A673 (cell line): ENCODE results near the gene SPON1.

ENCODE experiments used
- EZH2 ChIP-seq: fragments of 200-600 bp; sonication (generic); IDR thresholded peaks from 2 replicates; pipeline ENCODE4 v1.6.1; 2017; ENCODE audit warnings: borderline replicate concordance, low read depth, mild to moderate bottlenecking, mixed read lengths, antibody characterized with exemption, low read length; ENCODE audit not compliant: poor library complexity, severe bottlenecking
- TF ChIP-seq, protein P1 (sequence below): fragments of 300-800, 200-600 bp; sonication (generic); conservative IDR thresholded peaks from 2 replicates; pipeline ENCODE4 v1.5.1; 2017; ENCODE audit warnings: low read depth, mild to moderate bottlenecking, antibody characterized with exemption, low read length, moderate library complexity, mixed read lengths

DNA sequence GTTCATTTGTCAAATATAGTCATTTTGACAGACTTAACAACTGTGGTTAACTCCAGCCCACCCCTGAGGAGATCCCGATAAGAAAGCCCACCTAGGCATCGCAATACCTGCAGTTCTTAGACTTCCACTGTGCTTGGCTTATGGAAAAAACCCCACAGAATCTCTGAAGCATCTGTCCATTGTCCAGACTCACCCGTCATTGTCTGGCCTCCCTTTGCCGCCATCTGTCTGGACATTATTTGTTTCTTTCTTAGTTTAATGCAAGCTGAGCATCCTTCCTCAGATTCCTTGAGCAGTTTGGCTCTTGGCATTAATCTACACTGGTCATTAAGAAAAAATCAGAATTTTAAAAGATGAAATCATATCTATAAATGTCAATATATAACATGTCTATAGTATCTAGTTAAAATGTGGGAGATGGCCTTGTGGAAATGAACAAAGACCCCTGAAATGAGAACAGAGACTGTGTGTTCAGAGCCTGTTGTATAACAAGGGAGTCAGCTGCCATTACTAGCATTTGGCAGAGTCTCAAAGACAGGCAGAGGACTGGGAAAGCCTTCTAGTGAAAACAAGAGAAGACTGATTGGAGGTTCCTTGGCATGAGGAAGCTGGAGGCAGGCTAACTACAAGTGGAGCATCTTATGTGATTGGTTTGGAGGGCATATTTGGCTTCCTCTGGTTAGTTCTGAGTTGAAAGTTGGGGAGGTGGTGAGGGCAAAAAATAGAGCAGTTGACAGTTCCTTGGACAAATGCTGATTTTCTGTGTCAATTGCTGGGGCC is 80.4 kb downstream of the SPON1 start:
- TF ChIP-seq, protein P1, sequence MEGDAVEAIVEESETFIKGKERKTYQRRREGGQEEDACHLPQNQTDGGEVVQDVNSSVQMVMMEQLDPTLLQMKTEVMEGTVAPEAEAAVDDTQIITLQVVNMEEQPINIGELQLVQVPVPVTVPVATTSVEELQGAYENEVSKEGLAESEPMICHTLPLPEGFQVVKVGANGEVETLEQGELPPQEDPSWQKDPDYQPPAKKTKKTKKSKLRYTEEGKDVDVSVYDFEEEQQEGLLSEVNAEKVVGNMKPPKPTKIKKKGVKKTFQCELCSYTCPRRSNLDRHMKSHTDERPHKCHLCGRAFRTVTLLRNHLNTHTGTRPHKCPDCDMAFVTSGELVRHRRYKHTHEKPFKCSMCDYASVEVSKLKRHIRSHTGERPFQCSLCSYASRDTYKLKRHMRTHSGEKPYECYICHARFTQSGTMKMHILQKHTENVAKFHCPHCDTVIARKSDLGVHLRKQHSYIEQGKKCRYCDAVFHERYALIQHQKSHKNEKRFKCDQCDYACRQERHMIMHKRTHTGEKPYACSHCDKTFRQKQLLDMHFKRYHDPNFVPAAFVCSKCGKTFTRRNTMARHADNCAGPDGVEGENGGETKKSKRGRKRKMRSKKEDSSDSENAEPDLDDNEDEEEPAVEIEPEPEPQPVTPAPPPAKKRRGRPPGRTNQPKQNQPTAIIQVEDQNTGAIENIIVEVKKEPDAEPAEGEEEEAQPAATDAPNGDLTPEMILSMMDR, result no peak
- TF ChIP-seq EZH2, result no peak
